A673 (cell line): ENCODE data around the gene SEMA5B. TPM values are rescaled to one million over a fixed set of nuclear protein-coding genes. Genes with fewer than 3 reads are reported as not detected.

Experiments
- BruUV-seq: library from RNA; stranded (reverse); fragments of 400-500 nt; replicated peaks from 2 replicates; lab custom pipeline; 2021; lab: Mats Ljungman, UMichigan
- CTCF ChIA-PET: fragments of 300-600 bp; sonication (Branson Sonifier 250); formaldehyde crosslinking; loops from one replicate; lab custom pipeline; 2022; ENCODE audit warnings: antibody characterized with exemption; lab: Charles Lee
- POLR2A ChIA-PET: fragments of 300-600 bp; sonication (Branson Sonifier 250); formaldehyde crosslinking; loops from one replicate; lab custom pipeline; 2022; ENCODE audit warnings: antibody characterized with exemption; ENCODE audit not compliant: low non-redundant PET; lab: Charles Lee
- DNase-seq: peaks from one replicate; pipeline ENCODE4 v3.0.0-alpha.2; 2015; ENCODE audit warnings: low spot score
- H3K27ac ChIP-seq: fragments of 200-600 bp; sonication (generic); 2 replicates; pipeline ENCODE4 v1.5.1; 2016; ENCODE audit warnings: mixed run types, low read depth, mild to moderate bottlenecking, mixed read lengths, antibody characterized with exemption, low read length; ENCODE audit not compliant: poor library complexity, severe bottlenecking
- H3K27me3 ChIP-seq: fragments of 200-600 bp; sonication (generic); replicated peaks from 2 replicates; pipeline ENCODE4 v1.6.1; 2017; ENCODE audit warnings: mixed run types, low read depth, mild to moderate bottlenecking, mixed read lengths, antibody characterized with exemption, low read length; ENCODE audit not compliant: insufficient read depth, poor library complexity
- H3K36me3 ChIP-seq: fragments of 200-600 bp; sonication (generic); 2 replicates; pipeline ENCODE4 v1.6.1; 2016; ENCODE audit warnings: mixed run types, mild to moderate bottlenecking, mixed read lengths, antibody characterized with exemption, low read length; ENCODE audit not compliant: insufficient read depth, poor library complexity, severe bottlenecking
- H3K4me1 ChIP-seq: fragments of 200-600 bp; sonication (generic); 2 replicates; pipeline ENCODE4 v1.6.1; 2017; ENCODE audit warnings: mixed run types, mild to moderate bottlenecking, mixed read lengths, antibody characterized with exemption, low read length; ENCODE audit not compliant: insufficient read depth, poor library complexity, severe bottlenecking
- H3K4me3 ChIP-seq: fragments of 200-600 bp; sonication (generic); 2 replicates; pipeline ENCODE4 v1.5.1; 2016; ENCODE audit warnings: low read depth, mixed run types, mild to moderate bottlenecking, mixed read lengths, low read length; ENCODE audit not compliant: poor library complexity, severe bottlenecking
- H3K9me3 ChIP-seq: fragments of 200-600 bp; sonication (generic); 2 replicates; pipeline ENCODE4 v1.6.1; 2016; ENCODE audit warnings: mixed run types, low read depth, mild to moderate bottlenecking, mixed read lengths, antibody characterized with exemption, low read length; ENCODE audit not compliant: poor library complexity, severe bottlenecking
- CTCF ChIP-seq: fragments of 300-800, 200-600 bp; sonication (generic); conservative IDR thresholded peaks from 2 replicates; pipeline ENCODE4 v1.5.1; 2017; ENCODE audit warnings: low read depth, mild to moderate bottlenecking, antibody characterized with exemption, low read length, moderate library complexity, mixed read lengths
- EZH2 ChIP-seq: fragments of 200-600 bp; sonication (generic); IDR thresholded peaks from 2 replicates; pipeline ENCODE4 v1.6.1; 2017; ENCODE audit warnings: borderline replicate concordance, low read depth, mild to moderate bottlenecking, mixed read lengths, antibody characterized with exemption, low read length; ENCODE audit not compliant: poor library complexity, severe bottlenecking
- intact Hi-C: fragments of 100-400 bp; cut with micrococcal nuclease; formaldehyde crosslinking; loops from one replicate; pipeline ENCODE4 v1.10.0; 2022; ENCODE audit not compliant: unreplicated experiment
- total RNA-seq: library from RNA; stranded (reverse); gene quantifications from 2 replicates; pipeline ENCODE4 v1.2.3, GENCODE V29; 2021

Gene SEMA5B
- total RNA-seq, 1 experiment from 2014 or later: 7.6 TPM

DNA sequence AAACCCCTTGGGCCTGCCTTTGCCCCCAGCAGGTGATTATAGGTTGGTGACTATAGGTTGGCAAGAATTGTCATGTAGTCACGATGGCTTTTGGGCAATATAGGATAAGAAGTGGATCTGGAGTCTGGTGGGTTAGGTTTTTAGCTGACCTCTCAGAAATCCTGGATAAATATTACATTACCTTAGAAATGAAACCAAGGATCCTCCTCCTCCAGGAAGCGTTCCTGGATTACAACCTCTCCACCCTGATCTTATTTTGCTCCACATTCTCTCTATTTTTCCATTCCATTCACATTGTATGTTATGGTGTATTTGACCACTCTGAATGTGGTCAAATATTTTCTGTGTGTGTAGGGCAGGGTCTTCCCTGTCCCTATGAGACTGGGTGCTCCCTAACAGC, 82.3 kb downstream of the SEMA5B start:
- TF ChIP-seq CTCF: no peak
- no peak for TF ChIP-seq EZH2
- POLR2A ChIA-PET: interaction anchor here (0.6 kb wide), 1 partner anchor 25 kb away, joined by 4 read pairs; no protein-coding TSS in a partner anchor
- H3K27me3 ChIP-seq: peaks cover 37% of the 10 kb centered on the region
- CTCF ChIA-PET: no interaction called here
- no peak for DNase-seq
- no TSS peak for BruUV-seq
- no peaks in the 10 kb centered on the region for H3K36me3 ChIP-seq
- no peak overlapping the region for H3K27ac ChIP-seq
- H3K4me1 ChIP-seq: peaks cover 37% of the 10 kb centered on the region
- H3K4me3 ChIP-seq: no peak overlapping the region
- intact Hi-C loops: loop anchor here (5.0 kb wide), 1 partner anchor 37 kb away; no protein-coding TSS in a partner anchor
- no peaks in the 10 kb centered on the region for H3K9me3 ChIP-seq

DNA sequence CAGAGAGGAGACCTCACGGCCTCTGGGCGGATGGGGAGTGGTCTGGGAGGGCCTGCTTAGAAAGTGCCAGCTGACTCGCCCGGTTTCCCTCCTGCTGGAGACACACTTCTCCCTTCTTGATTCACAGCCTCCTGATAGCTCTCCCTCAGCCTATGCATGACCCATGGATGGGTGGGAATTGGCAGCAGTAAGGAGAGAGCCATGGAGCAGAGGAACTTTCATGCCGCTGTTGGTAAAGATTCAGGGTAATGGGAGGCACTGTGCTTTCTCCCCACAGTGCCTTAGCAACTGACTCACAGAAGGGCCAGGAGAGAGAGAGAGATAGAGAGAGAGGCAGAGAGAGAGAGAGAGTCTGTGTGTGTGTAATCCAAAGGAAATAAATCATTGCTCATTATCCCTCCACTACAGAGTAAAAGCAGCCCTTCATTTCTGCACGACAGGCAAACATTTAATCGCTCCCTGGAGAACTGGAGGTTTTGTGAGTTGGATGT, 82.8 kb downstream of the SEMA5B start:
- H3K27ac ChIP-seq: no peak overlapping the region
- H3K9me3 ChIP-seq: no peaks in the 10 kb centered on the region
- no peaks in the 10 kb centered on the region for H3K36me3 ChIP-seq
- H3K27me3 ChIP-seq: peaks cover 32% of the 10 kb centered on the region
- H3K4me3 ChIP-seq: no peak overlapping the region
- ChIA-PET POLR2A (no interaction called here), CTCF (no interaction called here)
- no TSS peak for BruUV-seq
- peak; percentile 87 for DNase-seq
- no peak for TF ChIP-seq EZH2
- 0 out of 2 replicates have a peak, but pooled peaks have one; percentile 16 for TF ChIP-seq CTCF
- intact Hi-C loops: loop anchor here (5.0 kb wide), 2 partner anchors 38 to 318 kb away; no protein-coding TSS in a partner anchor
- peaks cover 37% of the 10 kb centered on the region for H3K4me1 ChIP-seq

- TF ChIP-seq EZH2 (no peak), CTCF (no peak)
- no peaks in the 10 kb centered on the region for H3K36me3 ChIP-seq
- H3K27ac ChIP-seq: no peak overlapping the region
- intact Hi-C loops: loop anchor here (1.0 to 5.0 kb wide), 2 partner anchors 84 to 318 kb away; no protein-coding TSS in a partner anchor
- BruUV-seq: no TSS peak
- H3K4me1 ChIP-seq: peaks cover 37% of the 10 kb centered on the region
- no peak for DNase-seq
- H3K27me3 ChIP-seq: peaks cover 28% of the 10 kb centered on the region
- POLR2A ChIA-PET: interaction anchor here (0.6 kb wide), 1 partner anchor 145 kb away, joined by 12 read pairs; no protein-coding TSS in a partner anchor
- no peak overlapping the region for H3K4me3 ChIP-seq
- CTCF ChIA-PET: no interaction called here
- no peaks in the 10 kb centered on the region for H3K9me3 ChIP-seq
These were observed 83.8 kb downstream of the SEMA5B start for GRCh38 chr3:122943828-122944190.
